Activated effector memory CD4-positive, alpha-beta T cell treated with Interleukin-2 at 50 U/mL for 16 hours (primary cell): Measurements from ENCODE around the gene POLR1G.
A peak's percentile ranks its signal among the peaks of the same experiment; 100 is the strongest.

Source experiments
- DNase-seq: peaks from one replicate; pipeline ENCODE4 v3.0.0-alpha.2; 2020

POLR1G gene, protein sequence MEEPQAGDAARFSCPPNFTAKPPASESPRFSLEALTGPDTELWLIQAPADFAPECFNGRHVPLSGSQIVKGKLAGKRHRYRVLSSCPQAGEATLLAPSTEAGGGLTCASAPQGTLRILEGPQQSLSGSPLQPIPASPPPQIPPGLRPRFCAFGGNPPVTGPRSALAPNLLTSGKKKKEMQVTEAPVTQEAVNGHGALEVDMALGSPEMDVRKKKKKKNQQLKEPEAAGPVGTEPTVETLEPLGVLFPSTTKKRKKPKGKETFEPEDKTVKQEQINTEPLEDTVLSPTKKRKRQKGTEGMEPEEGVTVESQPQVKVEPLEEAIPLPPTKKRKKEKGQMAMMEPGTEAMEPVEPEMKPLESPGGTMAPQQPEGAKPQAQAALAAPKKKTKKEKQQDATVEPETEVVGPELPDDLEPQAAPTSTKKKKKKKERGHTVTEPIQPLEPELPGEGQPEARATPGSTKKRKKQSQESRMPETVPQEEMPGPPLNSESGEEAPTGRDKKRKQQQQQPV

GRCh38 chr19:45406226-45407090 is at the start of gene POLR1G:
TSS of gene POLR1G (plus strand) at chr19:45406644. CDS start at chr19:45406697, 53 bp downstream.
- DNase-seq = peak; percentile 72

GRCh38 chr19:45356760-45357444 is 49.5 kb upstream of the POLR1G start:
- DNase-seq = no peak

DNA sequence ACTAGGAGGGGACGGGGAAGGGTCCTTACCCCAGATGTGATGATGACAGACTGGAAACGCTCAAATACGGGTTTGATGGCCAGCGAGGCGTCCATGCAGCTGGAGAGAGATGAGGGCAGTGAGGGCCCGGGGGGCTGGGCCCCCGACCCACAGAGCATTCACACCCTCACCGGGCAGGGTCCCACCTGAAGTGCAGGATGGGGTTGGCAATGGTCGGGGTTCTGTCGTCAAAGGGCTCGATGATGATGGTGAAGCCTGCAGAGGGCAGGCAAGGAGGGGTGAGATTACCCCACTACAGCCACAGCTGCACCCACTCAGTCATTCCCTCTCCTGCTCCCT is 49.0 kb upstream of the POLR1G start:
- DNase-seq = no peak

GRCh38 chr19:45358213-45358792 is 48.1 kb upstream of the POLR1G start:
- DNase-seq = no peak

DNA sequence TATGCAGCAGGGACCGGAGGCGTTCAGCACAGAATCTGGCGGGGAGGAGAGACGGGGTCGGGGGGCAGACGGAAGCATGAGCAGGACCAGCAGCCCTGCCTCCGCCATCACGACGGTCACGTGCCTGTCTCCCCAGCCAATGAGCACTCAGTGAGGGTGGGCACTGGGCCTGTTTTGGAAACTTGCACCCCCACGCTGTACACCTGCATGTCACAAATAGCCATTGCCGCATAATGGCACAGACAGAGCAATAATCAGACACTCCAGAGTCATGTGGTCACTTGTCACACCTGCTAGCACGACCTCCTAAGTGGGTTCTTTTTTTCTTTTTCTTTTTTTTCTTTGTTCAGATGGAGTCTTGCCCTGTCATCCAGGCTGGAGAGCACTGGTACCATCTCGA is 44.8 kb upstream of the POLR1G start:
- no peak for DNase-seq

DNA sequence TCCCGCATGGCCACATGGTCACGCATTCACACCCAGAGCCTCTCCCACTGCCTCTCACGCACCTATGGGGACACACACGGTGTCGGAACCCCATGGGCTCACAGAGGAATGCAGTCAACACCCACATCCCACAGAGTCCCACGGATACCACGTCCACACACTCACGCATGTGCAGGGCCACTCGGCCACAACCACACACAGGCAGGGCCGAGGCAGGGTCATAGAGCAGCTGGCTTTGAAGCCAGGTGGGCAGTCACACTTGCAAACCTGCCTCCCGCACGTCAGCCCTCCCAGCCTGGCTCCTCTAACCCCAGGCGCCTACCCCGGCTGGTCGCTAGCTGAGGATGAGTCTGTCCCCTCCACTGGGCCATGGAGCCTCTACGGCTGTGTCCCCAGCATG is 44.2 kb upstream of the POLR1G start:
- DNase-seq = no peak

- no peak for DNase-seq
Observed at GRCh38 chr19:45363861-45364459, 42.5 kb upstream of the POLR1G start.

GRCh38 chr19:45364696-45365095 is 41.7 kb upstream of the POLR1G start:
- DNase-seq = no peak

- DNase-seq = no peak
Observed at GRCh38 chr19:45368127-45368526, 38.3 kb upstream of the POLR1G start.

DNA sequence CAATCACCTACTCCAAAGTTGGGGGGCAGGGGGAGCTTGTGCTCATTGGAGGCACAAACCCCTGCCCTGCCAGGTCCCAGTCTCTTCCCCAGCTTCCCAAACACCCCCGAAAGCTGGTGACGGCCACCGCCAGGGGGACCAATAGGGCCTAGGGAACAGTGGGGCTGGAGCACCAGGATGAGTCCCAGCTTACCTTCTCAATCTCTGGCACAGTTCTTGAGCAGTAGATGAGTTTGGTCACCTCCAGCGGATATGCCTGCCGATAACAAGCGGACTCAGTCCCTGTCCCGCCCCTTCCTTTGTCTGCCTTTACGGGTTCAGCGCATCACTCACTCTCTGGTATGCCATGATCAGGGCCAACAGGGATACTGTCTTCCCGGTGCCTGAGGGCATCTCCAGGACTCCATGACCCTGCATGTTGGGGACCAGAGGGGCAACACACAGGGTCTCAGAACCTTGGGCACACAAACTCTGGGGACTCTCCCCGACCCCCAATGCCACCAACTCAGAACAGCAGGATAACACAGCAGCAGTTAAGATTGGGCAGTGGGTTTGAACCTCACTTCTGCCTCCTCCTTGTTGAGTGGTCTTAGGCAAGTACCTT is 37.6 kb upstream of the POLR1G start:
- no peak for DNase-seq

- peak; percentile 99 for DNase-seq
Observed at GRCh38 chr19:45370410-45371204, 35.8 kb upstream of the POLR1G start, which contains the start of gene ERCC2. TSS of gene ERCC2 (minus strand) at chr19:45370573. CDS start at chr19:45370540, 33 bp downstream.

GRCh38 chr19:45376045-45376724 is 30.3 kb upstream of the POLR1G start:
- DNase-seq = no peak

- no peak for DNase-seq
Observed at GRCh38 chr19:45380107-45380506, 26.3 kb upstream of the POLR1G start.

GRCh38 chr19:45382426-45382825 is 24.0 kb upstream of the POLR1G start:
- DNase-seq = no peak

DNA sequence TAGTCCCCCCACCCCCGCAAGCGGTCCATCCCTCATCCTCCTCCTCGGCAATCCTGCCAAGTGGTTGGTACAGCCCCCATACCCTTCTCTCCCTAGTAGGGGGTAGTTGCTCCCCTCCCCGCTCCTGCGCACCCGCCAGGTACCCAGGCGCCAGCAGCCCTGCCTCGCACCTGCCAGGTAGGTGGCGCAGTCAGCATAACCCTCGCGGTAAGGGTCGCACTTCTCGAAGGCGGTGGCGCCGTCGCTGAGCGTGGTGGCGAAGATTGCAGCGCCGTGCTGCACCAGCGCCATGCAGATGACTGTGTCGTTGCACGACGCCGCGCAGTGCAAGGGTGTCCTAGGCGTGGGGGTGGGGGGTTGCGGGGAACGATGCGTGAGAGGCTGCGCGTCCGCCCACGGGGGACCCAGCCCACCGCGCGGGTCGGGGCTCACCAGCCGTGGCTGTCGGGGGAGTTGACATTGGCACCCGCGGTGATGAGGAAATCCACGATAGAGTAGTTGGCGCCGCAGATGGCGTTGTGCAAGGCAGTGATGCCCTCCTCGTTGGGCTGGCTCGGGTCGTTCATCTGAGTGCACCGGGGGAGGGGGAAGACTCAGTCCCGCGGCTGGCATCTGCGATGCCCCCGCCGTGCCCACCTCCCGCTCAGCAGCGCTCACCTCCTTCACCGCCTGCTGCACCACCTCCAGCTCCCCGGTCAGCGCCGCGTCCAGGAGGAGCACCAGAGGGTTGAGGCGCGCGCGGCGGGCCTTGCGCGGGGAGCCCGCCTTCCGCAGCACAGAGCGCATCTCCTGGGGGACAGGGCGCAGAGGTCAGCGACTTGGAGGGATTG is 20.8 kb upstream of the POLR1G start:
- no peak for DNase-seq

DNA sequence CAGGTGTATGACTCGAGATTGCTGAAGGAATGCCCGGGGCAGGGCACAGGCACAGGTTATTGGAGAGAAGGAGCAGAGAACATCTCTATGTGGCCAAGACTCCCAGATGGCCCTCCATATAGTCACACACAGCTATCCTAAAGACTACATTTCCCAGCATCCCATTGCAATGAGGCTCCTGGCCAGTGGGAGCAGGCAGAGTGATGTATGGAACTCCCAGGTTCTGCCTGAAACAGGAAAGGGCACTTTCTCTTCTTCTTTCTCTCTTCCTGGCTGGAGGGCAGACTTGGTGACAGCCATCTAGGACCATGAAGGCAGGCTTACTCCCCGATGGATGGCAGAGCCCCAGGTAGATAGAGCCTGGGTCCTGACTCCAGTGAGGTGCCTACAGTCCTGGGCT is 15.1 kb upstream of the POLR1G start:
- DNase-seq = no peak

GRCh38 chr19:45391871-45392665 is 14.4 kb upstream of the POLR1G start:
- no peak for DNase-seq

GRCh38 chr19:45395821-45396617 is 10.4 kb upstream of the POLR1G start:
- no peak for DNase-seq
